Anterior cingulate cortex (tissue), 58 donors: ENCODE results near the gene CMIP.
A peak's percentile ranks its signal among the peaks of the same experiment; 100 is the strongest.

Experiments used
- DNase-seq, 58 donors: peaks; one replicate each; lab custom pipeline; 2025; lab: John Stamatoyannopoulos, UW

The CMIP gene

DNA sequence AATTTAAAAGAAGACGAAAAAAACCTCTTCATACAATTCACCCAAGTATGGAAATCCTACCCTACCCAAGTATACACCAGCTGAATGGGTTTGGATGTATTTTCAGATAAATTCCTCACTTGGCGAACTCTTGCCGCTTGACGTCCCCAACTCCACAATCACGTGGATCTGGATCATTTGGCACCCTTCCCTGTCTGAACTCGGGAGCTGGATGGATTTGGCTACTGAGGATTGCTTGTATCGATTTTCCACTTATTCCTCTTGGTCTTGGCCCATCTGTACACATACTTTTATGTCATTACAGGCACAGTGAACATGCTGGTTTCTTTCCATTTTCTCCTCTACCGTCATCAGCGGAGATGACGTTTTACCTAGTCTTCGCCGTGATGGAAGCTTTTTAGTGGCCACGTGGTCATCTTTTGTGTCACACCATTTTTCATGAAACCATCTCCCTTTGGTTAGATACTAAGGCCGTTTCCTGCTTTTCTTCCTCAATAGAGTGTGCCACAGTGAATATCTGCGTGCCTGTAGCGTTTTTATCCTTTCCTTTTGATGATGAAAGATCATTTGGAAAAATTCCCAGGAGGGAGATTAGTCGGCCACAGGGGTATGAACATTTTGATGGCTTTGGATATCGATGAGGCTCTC is 47.1 kb downstream of the CMIP start:
- DNase-seq, result no peak

DNA sequence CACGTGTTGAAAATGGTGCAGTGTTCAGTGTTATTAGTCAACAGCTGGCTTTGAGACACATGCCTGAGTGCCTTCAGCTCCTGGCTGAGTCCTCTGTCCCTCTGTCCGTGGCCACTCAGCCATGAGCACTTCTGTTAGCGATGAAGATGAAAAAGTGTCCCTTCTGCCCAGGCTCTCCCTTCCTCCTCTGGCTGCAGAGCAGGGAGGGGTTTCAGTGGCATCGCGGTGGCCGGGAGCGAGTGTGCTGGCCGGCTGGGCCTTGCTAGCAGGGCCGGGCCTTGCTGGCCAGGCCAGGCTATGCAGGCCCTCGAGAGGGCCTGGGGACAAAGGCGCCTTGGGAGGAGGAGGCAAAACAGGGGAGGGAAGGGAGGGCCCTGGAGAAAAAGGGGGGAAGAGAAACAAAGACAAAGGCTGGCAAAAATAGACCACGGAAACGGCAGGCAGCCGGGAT is 47.7 kb downstream of the CMIP start:
- DNase-seq, result peak in 1 of 58 donors; percentile 14

DNA sequence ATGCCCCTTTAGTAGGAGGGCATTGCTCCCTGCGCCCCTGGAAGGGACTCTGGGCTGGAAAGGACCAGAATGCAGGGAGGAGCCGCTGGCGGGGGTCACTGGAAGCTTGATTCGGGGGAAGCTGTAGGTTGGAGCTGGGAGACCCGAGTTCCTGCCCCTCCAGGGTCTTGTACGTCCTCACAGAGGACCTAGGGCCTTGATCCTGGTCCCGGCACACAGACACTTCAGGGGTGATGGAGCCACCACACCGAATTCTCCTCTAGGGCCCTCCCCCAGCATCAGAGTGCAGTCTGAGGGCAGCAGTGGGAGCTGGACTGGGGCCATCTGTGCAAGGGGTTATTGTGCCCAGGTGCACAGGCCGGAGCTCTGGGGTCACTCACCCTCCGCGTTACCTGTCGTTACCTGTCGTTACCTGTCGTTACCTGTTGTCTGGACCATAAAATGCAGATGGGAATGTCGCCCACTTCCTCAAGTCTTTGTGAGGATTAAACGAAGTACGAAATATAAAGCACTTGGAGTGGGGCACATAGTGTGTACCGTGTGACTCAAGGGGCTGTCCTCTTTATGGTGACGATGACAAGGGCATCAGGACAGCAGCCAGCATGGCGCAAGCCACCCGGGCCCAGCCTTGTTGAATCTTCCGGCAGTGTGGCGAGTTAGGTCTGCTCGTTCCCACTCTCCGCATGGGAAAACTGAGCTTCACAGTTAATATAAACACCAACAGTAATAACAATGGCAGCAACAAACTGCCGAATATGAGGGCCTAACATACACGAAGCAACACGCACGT is 48.6 kb downstream of the CMIP start:
- no peak for DNase-seq

GRCh38 chr16:81493755-81494433 is 49.3 kb downstream of the CMIP start:
- DNase-seq, result no peak

GRCh38 chr16:81494434-81494806 is 49.8 kb downstream of the CMIP start:
- no peak for DNase-seq

DNA sequence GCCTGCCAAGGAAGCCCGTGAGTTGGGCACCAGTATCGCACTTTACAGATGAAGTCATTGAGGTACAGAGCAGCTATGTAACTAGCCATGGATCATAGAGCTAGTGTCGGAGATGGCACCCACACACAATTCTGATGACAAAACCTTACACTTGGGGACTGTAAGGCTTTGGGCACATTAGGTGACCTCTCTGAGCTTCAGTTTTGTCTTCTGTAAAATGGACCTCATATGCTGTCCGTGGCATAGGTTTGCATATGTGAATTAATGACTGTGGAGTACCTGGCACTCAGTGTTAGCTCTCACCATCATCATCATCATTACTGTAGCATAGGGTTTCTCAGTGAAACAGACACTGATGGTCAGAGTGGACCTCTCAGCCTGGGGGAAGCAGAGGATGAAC is 50.3 kb downstream of the CMIP start:
- no peak for DNase-seq

DNA sequence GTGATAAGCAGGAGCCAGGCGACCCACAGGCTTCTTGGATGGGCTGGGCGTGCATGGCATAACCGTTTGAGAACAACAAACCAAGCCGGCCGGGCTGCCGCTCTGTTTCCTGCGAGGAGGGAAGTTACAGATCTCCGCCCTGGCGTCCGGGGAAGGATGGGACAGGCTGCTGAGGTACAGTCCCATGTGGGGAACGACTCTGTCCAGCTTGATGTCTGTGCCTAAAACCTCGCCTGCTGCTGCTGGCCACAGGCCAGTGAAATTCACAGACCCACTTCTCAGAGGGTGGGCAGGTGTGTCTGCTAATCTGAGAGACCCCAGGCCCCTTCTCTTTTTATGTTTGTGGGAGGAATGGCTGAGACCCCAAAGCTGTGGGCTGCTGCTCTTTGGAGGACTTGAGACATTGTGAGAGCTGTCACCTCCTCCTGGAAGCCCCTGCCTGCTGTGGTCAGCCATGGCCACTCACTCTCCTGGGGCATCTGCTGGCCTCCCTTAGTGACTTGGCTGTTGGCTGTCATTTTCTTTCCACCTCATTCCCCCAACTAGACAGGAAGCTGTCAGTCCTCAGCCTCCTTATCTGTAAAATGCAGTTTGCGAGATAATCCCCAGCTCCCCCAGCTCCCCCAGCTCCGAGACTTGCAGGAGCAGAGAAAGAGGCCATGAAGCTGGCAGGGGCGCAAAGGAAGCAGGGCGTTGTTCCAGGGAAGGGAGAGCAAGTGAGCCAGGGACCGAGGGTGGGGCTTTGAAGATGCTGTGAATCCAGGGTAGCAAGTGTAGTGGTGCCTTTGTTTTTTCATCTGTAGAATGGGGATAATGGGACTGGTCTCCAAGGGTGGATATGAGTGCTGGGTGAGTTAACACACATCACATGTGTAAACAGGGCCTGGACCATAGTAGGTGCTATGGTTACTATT is 51.0 kb downstream of the CMIP start:
- DNase-seq, result no peak

DNA sequence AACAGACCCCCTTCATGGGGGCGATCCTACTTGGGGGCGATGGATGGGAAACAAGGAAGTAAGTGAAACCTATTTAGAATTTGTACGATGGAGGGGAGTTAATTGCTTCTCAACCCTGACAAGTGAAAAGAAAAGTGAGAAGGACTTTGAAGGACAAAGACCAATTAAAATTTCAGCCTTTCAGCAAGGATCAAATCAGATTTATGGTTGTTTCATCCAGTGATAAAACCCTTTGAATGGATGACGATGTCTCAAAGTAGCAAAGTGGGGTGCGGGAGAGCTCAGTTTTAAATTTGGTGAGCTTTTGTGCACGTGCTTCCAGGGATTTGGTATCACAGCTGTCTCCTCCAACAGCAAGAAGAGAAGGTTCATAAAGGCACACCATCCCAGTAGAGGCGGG is 51.7 kb downstream of the CMIP start:
- DNase-seq, result no peak

DNA sequence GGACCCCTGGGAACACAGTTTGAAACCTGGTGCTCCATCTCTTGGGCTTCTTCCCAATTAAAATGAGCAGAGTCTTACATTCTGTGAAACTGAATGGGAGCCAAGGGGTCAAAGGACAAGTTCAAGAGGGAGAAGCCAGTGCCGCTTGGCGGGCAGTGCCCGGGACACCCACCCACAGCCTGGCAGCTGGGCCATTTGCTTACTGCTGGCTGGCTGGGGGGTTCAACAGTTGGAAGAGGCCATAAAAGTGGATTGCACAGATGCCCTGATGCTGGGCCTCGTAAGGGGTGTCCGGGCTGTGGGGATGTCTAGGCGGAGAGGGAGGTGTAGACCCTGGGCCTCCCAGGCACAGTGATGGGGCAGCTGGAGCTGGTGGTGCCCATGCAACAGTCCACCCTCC is 52.1 kb downstream of the CMIP start:
- DNase-seq, result no peak

DNA sequence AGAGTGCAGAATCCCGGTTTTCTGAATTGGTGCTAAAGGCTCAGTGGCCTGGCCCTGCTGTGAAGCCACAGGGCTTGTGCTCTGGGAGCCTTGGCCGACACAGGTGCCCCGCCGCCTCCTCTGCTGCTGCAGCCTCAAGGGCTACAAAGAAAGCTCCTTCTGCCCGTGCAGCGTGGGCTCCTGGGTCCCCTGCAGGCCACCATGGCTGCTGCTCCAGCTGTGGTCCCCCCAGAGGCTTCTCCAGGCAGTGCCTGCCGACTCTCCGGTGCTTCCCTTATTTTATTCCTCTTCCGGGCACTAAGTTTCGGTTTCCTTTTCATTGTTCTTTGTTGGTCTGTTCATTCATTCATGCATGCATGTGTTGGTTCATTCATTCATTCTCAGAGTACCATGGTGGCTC is 53.1 kb downstream of the CMIP start:
- DNase-seq, result peak in 1 of 58 donors; percentile 15

DNA sequence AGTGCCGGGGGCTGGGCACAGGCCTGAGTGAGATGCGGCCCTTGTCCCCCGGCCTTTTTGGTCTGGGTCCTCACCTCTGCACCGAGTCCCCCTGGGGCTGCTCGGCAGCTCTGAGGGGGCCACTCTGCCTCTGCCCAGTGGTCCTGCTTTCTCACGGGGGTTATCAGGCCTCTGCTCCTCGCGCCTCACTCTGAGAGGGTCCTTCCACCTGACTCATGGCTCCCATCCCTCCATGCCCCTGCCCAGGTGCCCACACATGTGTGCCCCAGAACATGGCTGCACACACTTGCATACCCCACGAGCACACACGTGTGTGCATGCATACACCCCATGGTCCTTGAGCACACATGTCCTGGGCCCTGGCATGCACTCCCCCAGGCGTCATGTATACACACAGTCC is 53.7 kb downstream of the CMIP start:
- no peak for DNase-seq

- no peak for DNase-seq
These were observed 55.2 kb downstream of the CMIP start for GRCh38 chr16:81499576-81500380.

DNA sequence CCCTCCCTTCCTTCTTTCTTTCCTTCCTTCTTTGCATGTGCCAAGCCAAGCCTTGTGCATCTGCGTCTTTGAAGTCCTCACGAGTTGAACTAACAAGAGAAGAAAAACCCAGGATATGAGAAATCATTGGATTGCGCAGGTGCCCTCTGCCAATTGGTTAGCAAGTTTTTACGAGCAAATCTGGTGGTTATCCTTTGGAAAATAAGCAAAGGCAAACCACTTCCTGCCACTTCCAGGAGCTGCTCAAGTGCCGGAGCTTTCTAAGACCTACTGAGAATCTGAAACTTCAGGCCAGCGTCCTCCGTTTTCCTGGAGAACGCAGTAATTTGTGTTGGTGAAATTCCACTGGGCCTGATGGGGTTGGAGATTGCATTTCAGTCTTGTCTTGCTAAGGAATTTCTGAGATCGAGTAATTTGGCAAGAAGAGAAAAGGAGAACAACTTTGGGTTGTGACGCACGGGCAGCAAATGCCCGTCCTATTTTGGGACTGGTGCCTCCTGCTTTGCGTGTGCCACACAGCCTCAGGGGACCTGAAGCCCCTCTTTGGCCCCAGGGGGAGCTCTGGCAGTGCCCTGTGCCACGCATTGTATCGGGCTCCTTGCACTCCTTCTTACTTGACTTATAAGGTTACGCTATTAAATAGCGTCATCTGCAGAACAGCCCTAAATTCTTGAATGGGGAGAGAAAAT is 56.4 kb downstream of the CMIP start:
- peak in 2 of 58 donors; percentile 14 to 17 for DNase-seq

DNA sequence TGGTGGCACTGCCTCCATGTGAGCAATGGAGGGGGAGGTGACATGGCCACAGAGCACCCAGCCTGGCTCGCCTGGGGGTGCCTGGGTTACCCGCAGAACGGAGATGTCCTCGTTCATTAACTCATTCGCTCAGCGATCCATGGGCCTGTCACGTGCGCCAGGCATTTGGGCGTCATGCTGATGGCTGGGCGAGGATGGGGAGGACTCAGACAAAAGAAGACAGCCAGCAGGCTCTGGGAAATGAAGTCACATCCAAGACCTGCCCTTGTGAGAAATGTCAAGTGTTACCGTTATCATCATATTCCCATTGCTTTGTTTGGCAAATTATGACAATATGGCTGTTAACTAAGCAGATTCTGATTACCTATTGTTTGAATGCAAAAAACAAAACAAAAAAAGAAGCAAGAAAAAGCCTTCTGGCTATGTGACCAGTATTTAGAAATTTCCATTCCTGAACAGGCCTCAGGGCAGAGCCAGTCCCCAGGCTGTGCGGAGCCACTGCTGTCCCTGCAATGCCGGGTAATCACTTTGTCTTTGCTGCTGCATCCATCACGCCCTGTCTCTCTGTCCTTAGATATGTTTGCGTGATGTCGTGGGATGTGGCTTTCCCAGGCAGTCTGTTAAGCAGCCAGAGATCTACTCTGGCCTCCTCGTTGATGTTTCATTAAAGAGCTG is 57.9 kb downstream of the CMIP start:
- DNase-seq, result no peak

DNA sequence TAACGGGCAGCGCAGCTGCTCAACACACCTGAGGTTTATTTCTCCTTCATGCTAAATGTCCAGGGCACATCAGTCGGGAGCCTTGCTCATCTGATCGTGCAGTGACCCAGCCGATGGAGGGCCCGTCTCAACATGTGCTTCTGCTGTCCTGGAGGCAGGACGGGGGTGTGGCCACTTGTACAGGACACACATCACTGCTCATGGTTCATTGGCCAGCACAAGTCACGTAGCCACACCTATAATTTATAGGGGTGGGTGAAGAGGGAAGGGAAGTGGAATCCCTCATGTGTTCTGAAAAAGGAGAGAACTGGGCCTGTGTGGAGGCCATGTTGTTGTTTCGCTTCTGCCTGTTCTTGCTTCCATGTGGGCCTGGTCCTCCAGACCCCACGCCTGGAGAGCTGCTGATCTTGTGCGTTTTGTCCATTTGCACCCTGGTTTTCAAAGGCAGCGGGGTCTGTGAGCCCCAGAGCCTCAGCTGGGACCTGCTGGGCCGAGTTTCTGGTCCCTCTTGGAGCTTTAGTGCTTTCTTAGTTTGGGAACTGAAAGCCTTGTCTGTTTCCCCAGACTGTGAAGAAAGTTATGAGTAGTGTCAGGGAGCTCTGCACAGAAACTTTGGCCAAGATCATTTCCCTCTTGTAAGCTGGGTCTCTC is 60.5 kb downstream of the CMIP start:
- peak in 1 of 58 donors; percentile 25 for DNase-seq

DNA sequence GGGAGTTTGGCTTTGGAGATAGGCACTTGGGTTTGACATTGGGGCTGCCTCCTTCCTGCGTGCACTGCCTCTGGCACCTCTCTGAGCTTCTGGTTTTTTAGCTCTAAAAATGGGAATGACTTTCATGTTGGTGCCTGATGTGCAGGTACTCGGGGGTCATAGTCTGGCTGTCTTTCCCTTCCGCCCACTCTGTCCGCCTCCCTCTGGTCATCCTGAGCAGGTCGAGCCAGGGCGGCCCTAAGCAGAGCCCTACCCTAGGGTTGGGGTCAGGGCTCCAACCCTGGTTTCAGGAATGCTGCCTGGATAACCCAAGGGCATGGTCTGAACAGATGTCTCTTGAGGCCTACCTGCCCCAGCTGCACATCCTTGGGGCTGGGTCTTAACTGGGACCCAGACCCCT is 64.8 kb downstream of the CMIP start:
- no peak for DNase-seq

- DNase-seq, result no peak
These were observed 65.4 kb downstream of the CMIP start for GRCh38 chr16:81510016-81510415.

DNA sequence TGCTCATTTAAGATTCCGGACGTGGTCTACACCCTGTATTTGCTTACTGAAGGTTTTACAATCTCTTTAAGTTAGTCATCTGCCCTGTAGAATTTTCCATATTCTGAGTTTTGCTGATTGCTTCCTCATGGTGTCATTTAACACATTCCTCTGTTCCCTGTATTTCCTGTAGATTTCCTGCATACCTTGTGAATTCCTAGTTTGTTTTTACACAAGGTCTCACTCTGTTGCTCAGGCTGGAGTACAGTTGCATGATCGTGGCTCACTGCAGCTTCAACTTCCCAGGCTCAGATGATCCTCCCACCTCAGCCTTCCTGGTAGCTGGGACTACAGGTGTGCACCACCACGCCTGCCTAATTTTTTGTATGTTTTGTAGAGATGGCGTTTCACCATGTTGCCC is 66.8 kb downstream of the CMIP start:
- no peak for DNase-seq
